ENCODE data around the gene LSM3. TPM values are rescaled to one million over a fixed set of nuclear protein-coding genes. Genes with fewer than 3 reads are reported as not detected.

Gene LSM3
- total RNA-seq, 1 donor from 2014 or later, result 8.8 TPM

DNA sequence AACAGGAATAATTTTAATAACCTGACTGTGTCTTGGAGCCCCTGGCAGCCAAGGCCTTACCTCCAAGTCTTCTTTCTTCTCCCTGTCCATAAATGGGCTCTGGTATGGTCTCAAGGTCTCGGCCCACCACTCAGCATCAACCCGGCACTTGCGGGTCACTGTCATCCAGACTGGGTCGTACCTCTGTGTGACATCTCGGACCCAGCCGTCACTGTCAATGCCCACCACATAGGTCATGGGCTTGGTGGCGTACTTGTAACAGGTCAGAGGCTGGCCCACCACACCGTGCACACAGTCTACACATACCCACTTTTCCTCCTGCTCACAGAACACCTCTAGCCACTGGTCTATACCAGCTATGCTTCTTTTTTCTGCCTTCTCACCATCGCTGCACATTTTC is 20.7 kb upstream of the LSM3 start:
- DNase-seq (ENCODE audit: low read depth, low spot score), result no peak

GRCh38 chr3:14158370-14158769 is 20.2 kb upstream of the LSM3 start:
- no peak for DNase-seq (ENCODE audit: low read depth, low spot score)

DNA sequence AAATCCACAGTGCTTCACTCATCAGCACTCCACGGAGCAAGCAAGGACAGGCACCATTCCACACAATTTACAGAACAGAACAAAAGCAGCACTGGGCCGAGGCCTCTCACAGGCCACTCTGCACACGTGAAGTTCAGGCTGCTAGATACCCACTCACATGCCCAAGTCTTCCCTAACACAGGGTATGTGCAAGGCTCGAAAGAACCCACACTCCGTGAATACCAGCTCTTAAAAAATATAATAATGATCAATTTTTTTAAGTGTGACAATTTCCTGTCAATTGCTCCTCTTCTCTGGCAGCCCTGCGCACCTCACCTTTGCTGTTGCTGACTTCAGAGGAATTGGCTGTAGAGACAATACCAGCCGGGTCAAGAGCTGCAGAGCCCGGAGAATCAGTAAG is 19.2 kb upstream of the LSM3 start:
- DNase-seq (ENCODE audit: low read depth, low spot score), result no peak

DNA sequence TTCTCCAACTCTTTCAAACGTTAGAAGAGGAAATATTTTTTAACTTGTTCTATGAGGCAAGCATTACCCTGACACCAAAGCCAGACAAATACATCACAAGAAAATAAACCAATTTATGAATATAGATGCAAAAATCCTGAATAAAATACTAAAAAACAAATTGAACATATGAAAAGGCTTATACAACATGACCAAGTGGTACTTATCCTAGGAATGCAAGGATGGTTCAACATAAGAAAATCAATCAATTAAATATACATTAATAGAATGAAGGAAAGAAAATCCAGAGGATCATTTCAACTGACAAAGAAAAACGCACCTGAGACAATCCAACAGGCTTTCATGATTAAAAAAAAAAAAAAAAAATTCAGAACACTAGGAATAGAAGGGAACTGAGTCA is 17.3 kb upstream of the LSM3 start:
- DNase-seq (ENCODE audit: low read depth, low spot score), result no peak

DNA sequence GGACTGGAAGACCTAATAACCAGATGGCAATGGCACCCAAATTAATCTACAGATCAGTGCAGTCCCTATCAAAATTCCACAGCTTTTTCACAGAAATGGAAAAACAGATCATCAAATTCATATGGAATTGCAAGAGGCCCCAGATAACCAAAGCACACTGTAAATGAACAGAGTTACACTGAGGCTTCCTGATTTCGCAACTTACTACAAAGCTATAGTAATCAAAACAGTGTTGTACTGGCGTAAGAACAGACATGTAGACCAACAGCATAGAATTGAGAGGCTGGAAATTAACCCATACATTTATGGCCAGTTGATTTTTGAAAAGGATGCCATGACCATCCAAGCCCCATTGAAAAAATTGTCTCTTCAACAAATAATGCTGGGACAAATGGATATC is 16.4 kb upstream of the LSM3 start:
- no peak for DNase-seq (ENCODE audit: low read depth, low spot score)

DNA sequence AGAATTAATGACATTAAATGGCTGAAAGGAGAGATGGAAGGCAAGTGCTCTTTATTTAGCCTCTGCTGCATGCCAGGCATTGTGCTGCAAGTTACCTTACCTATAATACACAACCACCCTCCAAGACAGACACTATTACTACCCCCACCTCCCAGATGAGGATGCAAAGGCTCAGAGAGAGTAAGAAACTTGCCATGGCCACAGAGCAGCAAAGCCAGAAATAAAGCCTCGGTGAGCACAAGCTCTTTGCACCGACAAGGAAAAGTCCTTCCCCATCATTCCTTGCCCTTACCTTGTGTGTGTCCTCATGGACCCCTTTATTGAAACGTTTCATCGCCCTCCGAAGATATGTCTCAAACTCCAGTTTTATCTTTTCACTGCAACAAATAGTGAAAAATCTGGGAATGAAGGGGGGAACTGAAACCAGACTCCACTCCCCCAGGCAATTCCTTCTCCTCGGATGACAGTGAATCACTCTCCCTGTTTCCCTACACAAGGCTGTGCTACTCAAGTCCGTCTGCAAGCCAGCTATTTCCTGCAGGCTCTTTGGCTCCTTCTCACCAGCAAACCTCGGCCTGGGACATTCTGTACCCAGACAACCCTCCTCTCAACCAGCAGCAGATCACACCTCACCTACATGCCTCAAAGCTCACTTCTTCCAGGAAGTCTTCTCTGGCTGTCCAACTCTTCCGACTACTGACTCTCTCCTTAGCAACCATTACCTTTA is 11.6 kb upstream of the LSM3 start:
- DNase-seq (ENCODE audit: low read depth, low spot score), result no peak

DNA sequence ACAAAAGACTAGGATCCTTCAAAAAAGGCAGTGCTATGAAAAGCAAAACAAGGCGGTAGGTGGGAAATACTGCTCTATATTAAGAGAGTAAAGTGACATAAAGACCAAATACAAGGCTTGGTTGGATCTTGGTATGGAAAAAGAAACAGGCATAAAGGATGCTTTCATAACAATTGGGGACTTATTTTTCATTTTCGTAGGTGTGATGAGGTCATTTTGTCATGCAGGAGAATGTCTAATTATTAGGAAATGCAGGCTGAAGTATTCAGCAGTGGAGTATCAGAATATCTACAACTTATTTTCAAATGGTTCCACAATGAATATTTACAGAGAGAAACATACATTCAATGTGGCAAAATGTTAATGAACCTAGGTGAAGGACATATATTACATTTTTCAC is 9.2 kb upstream of the LSM3 start:
- no peak for DNase-seq (ENCODE audit: low read depth, low spot score)

GRCh38 chr3:14169871-14170270 is 8.7 kb upstream of the LSM3 start:
- DNase-seq (ENCODE audit: low read depth, low spot score), result no peak

DNA sequence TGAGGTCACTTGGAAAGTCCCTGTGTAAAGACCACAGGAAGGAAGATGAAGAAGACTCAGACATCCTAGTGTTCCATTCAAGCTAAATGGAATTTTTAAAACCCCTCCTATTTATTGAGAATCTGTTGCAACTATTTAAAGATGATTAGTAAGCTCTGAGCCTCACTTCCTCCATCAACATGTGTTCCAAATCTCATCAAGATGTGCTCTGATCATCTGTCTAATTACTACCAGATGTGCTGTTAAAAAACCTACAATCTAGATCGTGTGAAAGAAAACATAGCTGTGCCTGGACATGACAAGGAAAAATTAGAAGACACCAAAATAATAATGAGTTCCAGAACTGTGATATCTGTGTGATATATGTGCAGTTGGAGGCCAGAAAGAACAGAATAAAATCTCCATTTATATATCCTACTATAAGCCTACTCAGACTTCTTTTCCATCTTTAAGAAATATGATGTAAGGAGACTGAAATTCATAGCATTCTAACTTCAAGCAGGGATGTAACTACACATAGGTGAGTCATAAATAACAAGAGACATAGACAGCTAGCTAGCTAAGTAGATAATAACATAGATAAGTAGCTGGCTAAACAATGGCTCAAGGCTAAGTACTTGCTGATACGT is 8.0 kb upstream of the LSM3 start:
- no peak for DNase-seq (ENCODE audit: low read depth, low spot score)

GRCh38 chr3:14172496-14172895 is 6.1 kb upstream of the LSM3 start:
- no peak for DNase-seq (ENCODE audit: low read depth, low spot score)

DNA sequence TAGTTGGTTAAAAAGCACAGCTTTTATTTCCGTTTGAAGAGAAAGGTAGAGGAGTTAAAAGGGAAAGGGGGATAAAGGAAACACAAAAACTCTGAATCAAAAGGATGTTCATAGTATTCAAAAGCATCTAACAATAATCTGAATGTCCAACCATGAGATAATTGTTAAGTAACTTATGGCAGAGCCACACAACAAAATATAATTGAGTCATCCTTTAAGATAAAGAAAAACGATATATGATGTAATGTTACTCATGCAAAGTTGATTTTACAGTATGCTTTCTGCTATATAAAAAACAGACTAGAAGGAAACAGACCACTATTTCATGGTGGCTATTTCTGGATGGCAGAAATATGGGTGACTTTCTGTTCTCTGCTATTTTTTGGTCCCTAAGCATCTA is 4.1 kb upstream of the LSM3 start:
- no peak for DNase-seq (ENCODE audit: low read depth, low spot score)

GRCh38 chr3:14175383-14176037 is 3.1 kb upstream of the LSM3 start:
- no peak for DNase-seq (ENCODE audit: low read depth, low spot score)

- DNase-seq (ENCODE audit: low read depth, low spot score), result no peak
Measured at GRCh38 chr3:14177580-14178246, 904 bp upstream of the LSM3 start.

GRCh38 chr3:14179114-14179465 is 473 bp downstream of the LSM3 start:
- no peak for DNase-seq (ENCODE audit: low read depth, low spot score)

DNA sequence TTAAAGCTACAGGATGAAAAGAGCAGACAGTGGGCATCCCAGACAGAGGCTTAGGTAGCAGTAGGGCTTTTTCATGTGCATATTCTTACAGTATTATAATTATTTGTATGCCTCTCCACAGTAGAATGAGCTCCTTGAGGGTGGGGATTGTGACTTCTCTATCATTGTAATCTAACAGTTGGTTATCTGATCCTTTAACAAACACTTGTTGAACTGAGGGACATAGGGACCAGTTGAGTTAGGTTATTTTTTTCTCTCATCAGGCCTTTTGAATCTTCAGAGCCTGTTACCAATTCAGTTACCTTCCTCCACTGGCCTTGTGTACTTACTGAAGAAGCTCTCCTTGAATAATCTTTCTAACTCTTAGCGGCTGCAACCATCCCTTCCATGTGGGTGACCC is 1.2 kb downstream of the LSM3 start:
- DNase-seq (ENCODE audit: low read depth, low spot score), result no peak

GRCh38 chr3:14181253-14181652 is 2.6 kb downstream of the LSM3 start:
- DNase-seq (ENCODE audit: low read depth, low spot score), result no peak

GRCh38 chr3:14183015-14183577 is 4.5 kb downstream of the LSM3 start:
- no peak for DNase-seq (ENCODE audit: low read depth, low spot score)

DNA sequence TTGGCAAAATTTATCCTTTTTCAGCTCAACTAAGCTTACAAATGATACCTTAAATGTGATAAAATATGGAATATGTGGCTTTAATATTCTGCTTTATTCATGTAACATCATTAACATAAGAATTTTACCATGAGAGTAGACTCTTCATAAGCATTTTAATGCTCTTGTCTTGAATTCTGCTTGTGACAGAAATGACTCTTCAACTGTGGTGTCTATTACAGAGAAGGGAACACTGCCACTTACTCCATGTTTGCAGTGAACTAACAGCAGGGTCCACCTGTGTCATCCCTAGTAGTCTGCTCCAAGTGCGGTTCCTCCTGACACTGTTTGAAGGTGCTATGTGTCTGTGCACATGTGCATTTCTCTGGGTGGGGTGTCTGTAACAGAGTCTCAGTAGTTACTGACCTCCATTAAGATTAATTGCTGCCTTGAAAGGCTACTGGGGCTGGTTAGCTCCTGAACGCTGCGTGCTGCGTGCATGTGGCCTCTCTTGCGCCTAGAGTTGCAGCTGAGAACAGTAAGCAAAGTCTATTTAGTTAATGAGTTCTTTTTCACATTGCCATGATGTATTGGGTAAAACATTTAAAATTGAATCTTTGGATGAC is 8.3 kb downstream of the LSM3 start:
- no peak for DNase-seq (ENCODE audit: low read depth, low spot score)

- DNase-seq (ENCODE audit: low read depth, low spot score), result no peak
Measured at GRCh38 chr3:14188041-14188754, 9.6 kb downstream of the LSM3 start.

- no peak for DNase-seq (ENCODE audit: low read depth, low spot score)
Measured at GRCh38 chr3:14194865-14195264, 16.2 kb downstream of the LSM3 start.

GRCh38 chr3:14199641-14200040 is 21.0 kb downstream of the LSM3 start:
- DNase-seq (ENCODE audit: low read depth, low spot score), result no peak
